ENCODE data around the gene TXNRD2. TPM values are rescaled to one million over a fixed set of nuclear protein-coding genes. Genes with fewer than 3 reads are reported as not detected.

Gene TXNRD2
- total RNA-seq, 1 experiment from 2014 or later = 19.7 TPM

DNA sequence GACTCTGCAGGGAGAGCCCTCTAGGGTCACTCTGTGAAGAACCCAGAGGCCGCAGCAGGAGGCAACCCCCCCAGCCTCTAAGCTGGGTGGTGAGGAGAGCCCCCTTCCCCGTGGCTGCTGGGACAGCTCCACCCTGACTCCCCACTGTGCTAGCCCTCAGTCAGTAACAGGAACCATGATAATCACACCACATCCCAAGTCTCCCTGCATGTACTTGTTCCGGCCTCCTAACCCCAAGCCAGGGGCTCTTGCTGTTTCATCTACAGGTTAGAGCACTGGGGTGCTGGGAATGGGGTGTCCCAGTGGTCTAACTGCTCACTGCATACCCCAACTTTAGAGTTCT, 48.1 kb upstream of the TXNRD2 start:
- intact Hi-C loops (cut with micrococcal nuclease) = loop anchor here (10.0 kb wide), 1 partner anchor 95 kb away; the partner anchor contains the start of gene DGCR8
- Histone ChIP-seq H3K27ac (ENCODE audit: low read depth, low read length) (no peak overlapping the region), H3K36me3 (ENCODE audit: control insufficient read depth in 1 of 2, insufficient read depth in 2 of 2, low read length in 2 of 2) (no peaks in the 10 kb centered on the region), H4K20me1 (ENCODE audit: insufficient read depth) (no peaks in the 10 kb centered on the region), H2AFZ (ENCODE audit: low read depth, low read length, poor library complexity, severe bottlenecking) (no peak overlapping the region), H3K79me2 (ENCODE audit: insufficient read depth, low read length) (peaks cover 6% of the 10 kb centered on the region; the same call in 1 of the 2 replicates), H3K4me3 (replicated peaks in 1 of 2; ENCODE audit: low read depth in 1 of 2, low read length in 2 of 2) (no peak overlapping the region), H3K9ac (ENCODE audit: low read length) (no peak overlapping the region), H3K9me3 (ENCODE audit: control insufficient read depth in 1 of 2, insufficient read depth in 1 of 2, low read depth in 1 of 2, low read length in 2 of 2) (no peaks in the 10 kb centered on the region), H3K27me3 (ENCODE audit: insufficient read depth, low read length) (no peaks in the 10 kb centered on the region), H3K4me2 (ENCODE audit: low read length) (no peak overlapping the region), H3K9me2 (ENCODE audit: insufficient read depth) (no peaks in the 10 kb centered on the region), H3K4me1 (ENCODE audit: control insufficient read depth in 1 of 2, insufficient read depth in 2 of 2, low read length in 2 of 2) (peaks cover 16 to 23% of the 10 kb centered on the region in 2 experiments)
- ChIA-PET RAD21 (ENCODE audit: low non-redundant PET in 1 of 2, low total read pairs in 2 of 2, uncharacterized antibody in 2 of 2, unreplicated experiment in 2 of 2) (no interaction called here), CTCF (no interaction called here), POLR2A (no interaction called here)
- TF ChIP-seq CEBPB (IDR thresholded peaks at IDR 0.05; ENCODE audit: low read depth) = no peak
- TF ChIP-seq SRF (IDR thresholded peaks at IDR 0.05; ENCODE audit: low read depth) = no peak
- TF ChIP-seq SP1 (IDR thresholded peaks at IDR 0.05; ENCODE audit: low read depth) = no peak
- no peak for TF ChIP-seq SIN3A (IDR thresholded peaks at IDR 0.05; ENCODE audit: low read depth)
- no peak for TF ChIP-seq ZFX (IDR thresholded peaks at IDR 0.05)
- TF ChIP-seq RAD21 (IDR thresholded peaks at IDR 0.05; ENCODE audit: low read depth) = no peak
- TF ChIP-seq, protein P1, sequence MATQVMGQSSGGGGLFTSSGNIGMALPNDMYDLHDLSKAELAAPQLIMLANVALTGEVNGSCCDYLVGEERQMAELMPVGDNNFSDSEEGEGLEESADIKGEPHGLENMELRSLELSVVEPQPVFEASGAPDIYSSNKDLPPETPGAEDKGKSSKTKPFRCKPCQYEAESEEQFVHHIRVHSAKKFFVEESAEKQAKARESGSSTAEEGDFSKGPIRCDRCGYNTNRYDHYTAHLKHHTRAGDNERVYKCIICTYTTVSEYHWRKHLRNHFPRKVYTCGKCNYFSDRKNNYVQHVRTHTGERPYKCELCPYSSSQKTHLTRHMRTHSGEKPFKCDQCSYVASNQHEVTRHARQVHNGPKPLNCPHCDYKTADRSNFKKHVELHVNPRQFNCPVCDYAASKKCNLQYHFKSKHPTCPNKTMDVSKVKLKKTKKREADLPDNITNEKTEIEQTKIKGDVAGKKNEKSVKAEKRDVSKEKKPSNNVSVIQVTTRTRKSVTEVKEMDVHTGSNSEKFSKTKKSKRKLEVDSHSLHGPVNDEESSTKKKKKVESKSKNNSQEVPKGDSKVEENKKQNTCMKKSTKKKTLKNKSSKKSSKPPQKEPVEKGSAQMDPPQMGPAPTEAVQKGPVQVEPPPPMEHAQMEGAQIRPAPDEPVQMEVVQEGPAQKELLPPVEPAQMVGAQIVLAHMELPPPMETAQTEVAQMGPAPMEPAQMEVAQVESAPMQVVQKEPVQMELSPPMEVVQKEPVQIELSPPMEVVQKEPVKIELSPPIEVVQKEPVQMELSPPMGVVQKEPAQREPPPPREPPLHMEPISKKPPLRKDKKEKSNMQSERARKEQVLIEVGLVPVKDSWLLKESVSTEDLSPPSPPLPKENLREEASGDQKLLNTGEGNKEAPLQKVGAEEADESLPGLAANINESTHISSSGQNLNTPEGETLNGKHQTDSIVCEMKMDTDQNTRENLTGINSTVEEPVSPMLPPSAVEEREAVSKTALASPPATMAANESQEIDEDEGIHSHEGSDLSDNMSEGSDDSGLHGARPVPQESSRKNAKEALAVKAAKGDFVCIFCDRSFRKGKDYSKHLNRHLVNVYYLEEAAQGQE (IDR thresholded peaks at IDR 0.05; ENCODE audit: low read depth) = no peak
- TF ChIP-seq, protein P2, sequence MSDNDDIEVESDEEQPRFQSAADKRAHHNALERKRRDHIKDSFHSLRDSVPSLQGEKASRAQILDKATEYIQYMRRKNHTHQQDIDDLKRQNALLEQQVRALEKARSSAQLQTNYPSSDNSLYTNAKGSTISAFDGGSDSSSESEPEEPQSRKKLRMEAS (IDR thresholded peaks at IDR 0.05) = no peak
- no peak for TF ChIP-seq CBX3 (IDR thresholded peaks at IDR 0.05; ENCODE audit: low read depth)
- TF ChIP-seq, protein P3, sequence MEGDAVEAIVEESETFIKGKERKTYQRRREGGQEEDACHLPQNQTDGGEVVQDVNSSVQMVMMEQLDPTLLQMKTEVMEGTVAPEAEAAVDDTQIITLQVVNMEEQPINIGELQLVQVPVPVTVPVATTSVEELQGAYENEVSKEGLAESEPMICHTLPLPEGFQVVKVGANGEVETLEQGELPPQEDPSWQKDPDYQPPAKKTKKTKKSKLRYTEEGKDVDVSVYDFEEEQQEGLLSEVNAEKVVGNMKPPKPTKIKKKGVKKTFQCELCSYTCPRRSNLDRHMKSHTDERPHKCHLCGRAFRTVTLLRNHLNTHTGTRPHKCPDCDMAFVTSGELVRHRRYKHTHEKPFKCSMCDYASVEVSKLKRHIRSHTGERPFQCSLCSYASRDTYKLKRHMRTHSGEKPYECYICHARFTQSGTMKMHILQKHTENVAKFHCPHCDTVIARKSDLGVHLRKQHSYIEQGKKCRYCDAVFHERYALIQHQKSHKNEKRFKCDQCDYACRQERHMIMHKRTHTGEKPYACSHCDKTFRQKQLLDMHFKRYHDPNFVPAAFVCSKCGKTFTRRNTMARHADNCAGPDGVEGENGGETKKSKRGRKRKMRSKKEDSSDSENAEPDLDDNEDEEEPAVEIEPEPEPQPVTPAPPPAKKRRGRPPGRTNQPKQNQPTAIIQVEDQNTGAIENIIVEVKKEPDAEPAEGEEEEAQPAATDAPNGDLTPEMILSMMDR (IDR thresholded peaks at IDR 0.05 in 2 of 3, conservative IDR thresholded peaks at IDR 0.05 in 1 of 3; ENCODE audit: borderline replicate concordance in 1 of 3, insufficient read depth in 1 of 3, low read depth in 2 of 3, low read length in 2 of 3) = no peak
- no peak for TF ChIP-seq ELF1 (IDR thresholded peaks at IDR 0.05; ENCODE audit: borderline replicate concordance, low read depth)
- no peak for TF ChIP-seq FOSL1 (IDR thresholded peaks at IDR 0.05; ENCODE audit: low read depth)
- TF ChIP-seq YY1 (IDR thresholded peaks at IDR 0.05; ENCODE audit: extremely low read depth, insufficient replicate concordance, low read depth, low read length) = no peak
- TF ChIP-seq JUND (IDR thresholded peaks at IDR 0.05) = no peak
- DNase-seq (ENCODE audit: low read depth, low spot score) (no peak), ATAC-seq (no peak)
- BruUV-seq (replicated peaks) = no TSS peak

All from HCT116 (cell line).